ENCODE results near the gene ZNF143.

GRCh38 chr11:9573775-9574621 is 113.2 kb downstream of the ZNF143 start:
- TF ChIP-seq E2F5 (CRISPR knock-in tag; IDR thresholded peaks at IDR 0.05) (no peak; the same call in 1 of the 2 replicates), NR2C2 (CRISPR knock-in tag; IDR thresholded peaks at IDR 0.05) (no peak), CTCF (IDR thresholded peaks at IDR 0.05) (no peak), USF2 (CRISPR knock-in tag; IDR thresholded peaks at IDR 0.05) (no peak; the same call in 1 of the 2 replicates), TEAD4 (CRISPR knock-in tag; IDR thresholded peaks at IDR 0.05) (no peak), NFYB (CRISPR knock-in tag; conservative IDR thresholded peaks at IDR 0.05; ENCODE audit: low read depth) (no peak), ZNF532 (CRISPR knock-in tag; IDR thresholded peaks at IDR 0.05; ENCODE audit: borderline replicate concordance) (no peak), CREM (CRISPR knock-in tag; IDR thresholded peaks at IDR 0.05) (no peak), SMAD3 (CRISPR knock-in tag; IDR thresholded peaks at IDR 0.05; ENCODE audit: borderline replicate concordance) (no peak)
- TF ChIP-seq, protein P1, sequence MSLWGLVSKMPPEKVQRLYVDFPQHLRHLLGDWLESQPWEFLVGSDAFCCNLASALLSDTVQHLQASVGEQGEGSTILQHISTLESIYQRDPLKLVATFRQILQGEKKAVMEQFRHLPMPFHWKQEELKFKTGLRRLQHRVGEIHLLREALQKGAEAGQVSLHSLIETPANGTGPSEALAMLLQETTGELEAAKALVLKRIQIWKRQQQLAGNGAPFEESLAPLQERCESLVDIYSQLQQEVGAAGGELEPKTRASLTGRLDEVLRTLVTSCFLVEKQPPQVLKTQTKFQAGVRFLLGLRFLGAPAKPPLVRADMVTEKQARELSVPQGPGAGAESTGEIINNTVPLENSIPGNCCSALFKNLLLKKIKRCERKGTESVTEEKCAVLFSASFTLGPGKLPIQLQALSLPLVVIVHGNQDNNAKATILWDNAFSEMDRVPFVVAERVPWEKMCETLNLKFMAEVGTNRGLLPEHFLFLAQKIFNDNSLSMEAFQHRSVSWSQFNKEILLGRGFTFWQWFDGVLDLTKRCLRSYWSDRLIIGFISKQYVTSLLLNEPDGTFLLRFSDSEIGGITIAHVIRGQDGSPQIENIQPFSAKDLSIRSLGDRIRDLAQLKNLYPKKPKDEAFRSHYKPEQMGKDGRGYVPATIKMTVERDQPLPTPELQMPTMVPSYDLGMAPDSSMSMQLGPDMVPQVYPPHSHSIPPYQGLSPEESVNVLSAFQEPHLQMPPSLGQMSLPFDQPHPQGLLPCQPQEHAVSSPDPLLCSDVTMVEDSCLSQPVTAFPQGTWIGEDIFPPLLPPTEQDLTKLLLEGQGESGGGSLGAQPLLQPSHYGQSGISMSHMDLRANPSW (CRISPR knock-in tag; conservative IDR thresholded peaks at IDR 0.05; ENCODE audit: low read depth): no peak
- TF ChIP-seq, protein P2, sequence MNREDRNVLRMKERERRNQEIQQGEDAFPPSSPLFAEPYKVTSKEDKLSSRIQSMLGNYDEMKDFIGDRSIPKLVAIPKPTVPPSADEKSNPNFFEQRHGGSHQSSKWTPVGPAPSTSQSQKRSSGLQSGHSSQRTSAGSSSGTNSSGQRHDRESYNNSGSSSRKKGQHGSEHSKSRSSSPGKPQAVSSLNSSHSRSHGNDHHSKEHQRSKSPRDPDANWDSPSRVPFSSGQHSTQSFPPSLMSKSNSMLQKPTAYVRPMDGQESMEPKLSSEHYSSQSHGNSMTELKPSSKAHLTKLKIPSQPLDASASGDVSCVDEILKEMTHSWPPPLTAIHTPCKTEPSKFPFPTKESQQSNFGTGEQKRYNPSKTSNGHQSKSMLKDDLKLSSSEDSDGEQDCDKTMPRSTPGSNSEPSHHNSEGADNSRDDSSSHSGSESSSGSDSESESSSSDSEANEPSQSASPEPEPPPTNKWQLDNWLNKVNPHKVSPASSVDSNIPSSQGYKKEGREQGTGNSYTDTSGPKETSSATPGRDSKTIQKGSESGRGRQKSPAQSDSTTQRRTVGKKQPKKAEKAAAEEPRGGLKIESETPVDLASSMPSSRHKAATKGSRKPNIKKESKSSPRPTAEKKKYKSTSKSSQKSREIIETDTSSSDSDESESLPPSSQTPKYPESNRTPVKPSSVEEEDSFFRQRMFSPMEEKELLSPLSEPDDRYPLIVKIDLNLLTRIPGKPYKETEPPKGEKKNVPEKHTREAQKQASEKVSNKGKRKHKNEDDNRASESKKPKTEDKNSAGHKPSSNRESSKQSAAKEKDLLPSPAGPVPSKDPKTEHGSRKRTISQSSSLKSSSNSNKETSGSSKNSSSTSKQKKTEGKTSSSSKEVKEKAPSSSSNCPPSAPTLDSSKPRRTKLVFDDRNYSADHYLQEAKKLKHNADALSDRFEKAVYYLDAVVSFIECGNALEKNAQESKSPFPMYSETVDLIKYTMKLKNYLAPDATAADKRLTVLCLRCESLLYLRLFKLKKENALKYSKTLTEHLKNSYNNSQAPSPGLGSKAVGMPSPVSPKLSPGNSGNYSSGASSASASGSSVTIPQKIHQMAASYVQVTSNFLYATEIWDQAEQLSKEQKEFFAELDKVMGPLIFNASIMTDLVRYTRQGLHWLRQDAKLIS (CRISPR knock-in tag; IDR thresholded peaks at IDR 0.05; ENCODE audit: borderline replicate concordance): no peak

Measured in WTC11 (cell line).